GM06990 (cell line): ENCODE measurements around the gene LARGE1.

ENCODE experiments used
- DNase-seq: peaks from one replicate; pipeline ENCODE4 v3.0.0-alpha.2; 2011; ENCODE audit not compliant: insufficient read length; ENCODE audit errors: extremely low read depth
- H3K27me3 ChIP-seq: replicated peaks from 2 replicates; pipeline ENCODE4 v1.6.0; 2011; ENCODE audit warnings: low read length; ENCODE audit not compliant: control insufficient read depth, insufficient read depth
- H3K36me3 ChIP-seq: 2 replicates; pipeline ENCODE4 v1.5.1; 2011; ENCODE audit warnings: low read length; ENCODE audit not compliant: control insufficient read depth, insufficient read depth
- H3K4me3 ChIP-seq: replicated peaks from 2 replicates; pipeline ENCODE4 v1.5.1; 2011; ENCODE audit warnings: low read depth, mild to moderate bottlenecking, control low read depth, low read length
- CTCF ChIP-seq: IDR thresholded peaks from 2 replicates; pipeline ENCODE4 v1.5.1; 2011; ENCODE audit warnings: low read length, control low read depth, mild to moderate bottlenecking, inconsistent platforms; ENCODE audit not compliant: insufficient read depth, poor library complexity, severe bottlenecking

The LARGE1 gene

GRCh38 chr22:33288078-33288477 is 632.2 kb downstream of the LARGE1 start:
- TF ChIP-seq CTCF: no peak
- Histone ChIP-seq H3K36me3 (no peaks in the 10 kb centered on the region; the same call in 1 of the 2 replicates), H3K4me3 (no peak overlapping the region), H3K27me3 (no peaks in the 10 kb centered on the region)
- no peak for DNase-seq

GRCh38 chr22:33275073-33275443 is 645.2 kb downstream of the LARGE1 start:
- Histone ChIP-seq H3K27me3 (no peaks in the 10 kb centered on the region), H3K36me3 (no peaks in the 10 kb centered on the region), H3K4me3 (no peak overlapping the region)
- DNase-seq: no peak
- no peak for TF ChIP-seq CTCF

DNA sequence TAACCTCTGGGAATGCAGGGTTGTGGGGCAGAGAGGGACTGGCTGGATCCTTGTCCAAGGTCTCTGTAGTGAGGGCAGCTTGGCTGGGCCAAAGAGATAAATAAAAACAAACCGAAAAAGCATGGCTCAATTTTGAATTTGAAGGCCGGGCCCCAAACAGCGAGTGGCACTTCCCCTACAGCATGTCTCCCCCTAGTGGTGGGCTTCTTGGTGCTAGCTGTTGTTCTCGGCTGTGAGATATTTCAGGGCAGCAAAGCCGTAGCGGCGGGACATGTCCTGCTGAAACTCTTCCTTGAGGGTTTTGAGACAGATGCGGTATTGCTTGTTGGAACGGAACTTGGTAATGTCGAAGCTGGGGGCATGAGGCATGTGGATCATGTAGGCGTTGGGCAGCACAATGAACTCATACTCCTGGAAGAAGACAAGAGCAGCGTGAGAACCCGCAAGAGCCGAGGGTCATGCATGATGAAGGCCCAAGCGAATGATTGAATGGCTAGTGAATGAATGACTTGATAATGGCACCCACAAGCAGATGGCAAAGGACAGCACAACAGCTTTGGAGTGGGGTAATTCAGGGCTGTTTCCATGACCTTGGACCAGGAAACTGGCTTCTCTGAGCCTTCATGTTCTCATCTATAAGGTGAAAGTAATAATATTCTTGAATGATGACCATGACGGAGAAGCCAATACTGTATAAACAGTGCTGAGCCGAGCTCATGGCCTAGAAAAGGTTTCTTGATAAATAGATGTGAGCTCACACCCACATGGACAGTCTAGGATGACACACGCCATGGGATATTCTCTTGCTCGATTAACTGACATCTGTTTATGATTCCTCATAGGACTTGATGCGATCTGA is 645.8 kb downstream of the LARGE1 start:
- no peak overlapping the region for H3K4me3 ChIP-seq
- H3K36me3 ChIP-seq: no peaks in the 10 kb centered on the region
- peak; percentile 48 for DNase-seq
- H3K27me3 ChIP-seq: no peaks in the 10 kb centered on the region
- TF ChIP-seq CTCF: peak; percentile 89

DNA sequence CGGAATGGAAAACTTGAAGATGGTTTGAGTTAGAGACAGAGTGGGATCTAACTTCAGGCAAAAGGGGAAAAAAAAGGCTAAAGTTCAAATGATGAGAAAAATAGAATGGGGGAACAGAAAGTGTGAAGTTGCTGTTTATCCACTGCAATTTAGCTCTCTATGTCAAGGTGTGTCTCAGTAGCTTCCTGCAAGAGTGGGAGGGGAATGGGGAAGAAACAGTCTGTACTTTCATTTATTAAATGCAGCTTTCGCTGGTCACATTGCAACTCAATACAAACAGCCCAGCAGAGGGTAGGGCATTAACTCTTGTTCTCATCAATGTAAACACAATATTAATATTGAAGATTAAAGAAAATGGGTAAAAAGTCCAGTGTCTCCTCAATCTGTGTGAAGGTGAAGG is 647.4 kb downstream of the LARGE1 start:
- Histone ChIP-seq H3K27me3 (no peaks in the 10 kb centered on the region), H3K36me3 (no peaks in the 10 kb centered on the region), H3K4me3 (no peak overlapping the region)
- no peak for TF ChIP-seq CTCF
- no peak for DNase-seq

GRCh38 chr22:33272180-33272579 is 648.1 kb downstream of the LARGE1 start:
- TF ChIP-seq CTCF: no peak
- Histone ChIP-seq H3K27me3 (no peaks in the 10 kb centered on the region), H3K36me3 (no peaks in the 10 kb centered on the region), H3K4me3 (peak overlapping the region; percentile 21)
- DNase-seq: no peak
